DOHH2 (cell line): Measurements from ENCODE around the gene RABEP1.

Source experiments
- EZH2phosphoT487 ChIP-seq: fragments of 200-600 bp; sonication (generic); IDR thresholded peaks from 2 replicates; pipeline ENCODE4 v1.6.1; 2017; ENCODE audit warnings: borderline replicate concordance, mild to moderate bottlenecking, antibody characterized with exemption, low read length, moderate library complexity, mixed read lengths
- TF ChIP-seq, protein P1 (sequence below): fragments of 200-600 bp; sonication (generic); IDR thresholded peaks from one replicate; pipeline ENCODE4 v1.5.1; 2014; ENCODE audit warnings: antibody characterized with exemption, mild to moderate bottlenecking, low read depth, low read length; ENCODE audit not compliant: poor library complexity, severe bottlenecking

DNA sequence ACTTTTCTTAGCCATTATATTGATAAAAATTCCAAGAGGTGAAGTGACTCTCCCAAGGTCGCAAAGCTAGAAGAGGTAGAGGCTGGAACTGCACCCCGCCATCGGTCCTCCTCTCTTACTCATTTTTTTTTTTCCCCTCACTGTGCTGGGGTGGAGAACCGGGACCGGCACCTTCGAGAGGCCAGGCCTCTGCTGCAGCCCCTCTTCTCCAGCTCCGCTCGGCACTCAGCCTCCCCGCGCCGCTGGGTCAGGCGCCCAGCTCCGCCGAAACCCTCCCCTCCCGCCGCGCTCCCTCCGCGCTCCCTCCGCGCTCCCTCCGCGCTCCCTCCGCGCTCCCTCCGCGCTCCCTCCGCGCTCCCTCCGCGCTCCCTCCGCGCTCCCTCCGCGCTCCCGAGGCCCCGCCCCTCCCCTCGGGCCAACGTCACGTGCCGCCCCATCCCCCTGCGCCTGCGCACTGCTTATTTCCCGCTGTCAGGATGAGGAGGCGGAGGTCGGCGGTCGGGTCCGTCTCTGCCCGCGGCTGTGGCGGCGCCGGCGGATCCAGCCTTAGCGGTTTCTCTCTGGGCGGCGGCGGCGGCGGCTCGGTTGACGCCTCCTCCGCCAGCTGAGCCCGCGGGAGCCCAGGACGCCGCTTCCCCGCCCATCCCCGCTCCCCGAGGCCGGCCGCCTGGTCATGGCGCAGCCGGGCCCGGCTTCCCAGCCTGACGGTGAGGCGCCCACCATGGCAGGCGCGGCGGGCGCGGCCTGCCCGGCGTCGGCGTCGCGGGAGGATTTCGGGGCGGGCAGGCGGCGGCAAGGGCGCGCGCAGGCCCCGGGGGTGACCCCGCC, at the start of gene RABEP1:
- TF ChIP-seq, protein P1, sequence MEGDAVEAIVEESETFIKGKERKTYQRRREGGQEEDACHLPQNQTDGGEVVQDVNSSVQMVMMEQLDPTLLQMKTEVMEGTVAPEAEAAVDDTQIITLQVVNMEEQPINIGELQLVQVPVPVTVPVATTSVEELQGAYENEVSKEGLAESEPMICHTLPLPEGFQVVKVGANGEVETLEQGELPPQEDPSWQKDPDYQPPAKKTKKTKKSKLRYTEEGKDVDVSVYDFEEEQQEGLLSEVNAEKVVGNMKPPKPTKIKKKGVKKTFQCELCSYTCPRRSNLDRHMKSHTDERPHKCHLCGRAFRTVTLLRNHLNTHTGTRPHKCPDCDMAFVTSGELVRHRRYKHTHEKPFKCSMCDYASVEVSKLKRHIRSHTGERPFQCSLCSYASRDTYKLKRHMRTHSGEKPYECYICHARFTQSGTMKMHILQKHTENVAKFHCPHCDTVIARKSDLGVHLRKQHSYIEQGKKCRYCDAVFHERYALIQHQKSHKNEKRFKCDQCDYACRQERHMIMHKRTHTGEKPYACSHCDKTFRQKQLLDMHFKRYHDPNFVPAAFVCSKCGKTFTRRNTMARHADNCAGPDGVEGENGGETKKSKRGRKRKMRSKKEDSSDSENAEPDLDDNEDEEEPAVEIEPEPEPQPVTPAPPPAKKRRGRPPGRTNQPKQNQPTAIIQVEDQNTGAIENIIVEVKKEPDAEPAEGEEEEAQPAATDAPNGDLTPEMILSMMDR, result peak; percentile 16
- no peak for TF ChIP-seq EZH2phosphoT487
